ENCODE results near the gene ZDHHC8.

Gene ZDHHC8

GRCh38 chr22:20179455-20180244, 48.0 kb downstream of the ZDHHC8 start:
- DNase-seq (ENCODE audit: low read depth in 2 of 2): no peak

- DNase-seq (ENCODE audit: low read depth in 2 of 2): no peak
Observed at GRCh38 chr22:20180245-20180630, 48.6 kb downstream of the ZDHHC8 start.

- DNase-seq (ENCODE audit: low read depth in 2 of 2): no peak
Observed at GRCh38 chr22:20180640-20181039, 49.0 kb downstream of the ZDHHC8 start.

- DNase-seq (ENCODE audit: low read depth in 2 of 2): no peak
Observed at GRCh38 chr22:20181194-20181883, 49.7 kb downstream of the ZDHHC8 start.

GRCh38 chr22:20181884-20182236, 50.3 kb downstream of the ZDHHC8 start:
- no peak for DNase-seq (ENCODE audit: low read depth in 2 of 2)

GRCh38 chr22:20182365-20182764, 50.8 kb downstream of the ZDHHC8 start:
- no peak for DNase-seq (ENCODE audit: low read depth in 2 of 2)

GRCh38 chr22:20183101-20183500, 51.5 kb downstream of the ZDHHC8 start:
- no peak for DNase-seq (ENCODE audit: low read depth in 2 of 2)

GRCh38 chr22:20183823-20184222, 52.2 kb downstream of the ZDHHC8 start:
- no peak for DNase-seq (ENCODE audit: low read depth in 2 of 2)

- DNase-seq (ENCODE audit: low read depth in 2 of 2): no peak
Observed at GRCh38 chr22:20184501-20185165, 53.0 kb downstream of the ZDHHC8 start.

GRCh38 chr22:20185750-20186149, 54.1 kb downstream of the ZDHHC8 start:
- no peak for DNase-seq (ENCODE audit: low read depth in 2 of 2)

GRCh38 chr22:20186183-20186870, 54.7 kb downstream of the ZDHHC8 start:
- no peak for DNase-seq (ENCODE audit: low read depth in 2 of 2)

GRCh38 chr22:20186871-20187546, 55.4 kb downstream of the ZDHHC8 start:
- DNase-seq (ENCODE audit: low read depth in 2 of 2): no peak

GRCh38 chr22:20187777-20188566, 56.4 kb downstream of the ZDHHC8 start:
- DNase-seq (ENCODE audit: low read depth in 2 of 2): no peak

GRCh38 chr22:20188567-20188877, 56.9 kb downstream of the ZDHHC8 start:
- DNase-seq (ENCODE audit: low read depth in 2 of 2): no peak

GRCh38 chr22:20191000-20191515, 59.5 kb downstream of the ZDHHC8 start:
- no peak for DNase-seq (ENCODE audit: low read depth in 2 of 2)

GRCh38 chr22:20191803-20192202, 60.2 kb downstream of the ZDHHC8 start:
- no peak for DNase-seq (ENCODE audit: low read depth in 2 of 2)

- DNase-seq (ENCODE audit: low read depth in 2 of 2): no peak
Observed at GRCh38 chr22:20192293-20192971, 60.8 kb downstream of the ZDHHC8 start.

- no peak for DNase-seq (ENCODE audit: low read depth in 2 of 2)
Observed at GRCh38 chr22:20192972-20193760, 61.6 kb downstream of the ZDHHC8 start.

- DNase-seq (ENCODE audit: low read depth in 2 of 2): no peak
Observed at GRCh38 chr22:20193761-20194494, 62.3 kb downstream of the ZDHHC8 start.

Measured in stimulated activated CD4-positive, alpha-beta T cell treated with anti-CD3 and anti-CD28 coated beads, Interleukin-12 subunit alpha, Interleukin-12 subunit beta, amount 100 ng/mL, for 24 hours (primary cell).